ENCODE results near the gene LRRC23. TPM values are rescaled to one million over a fixed set of nuclear protein-coding genes. Genes with fewer than 3 reads are reported as not detected.

Gene LRRC23
- total and polyA plus RNA-seq, 2 of the 13 experiments (the other 11 are each of a cell fraction or from before 2014, with no cell fraction given): 6.0 to 7.8 TPM

GRCh38 chr12:6943389-6943721 is 38.7 kb downstream of the LRRC23 start:
- CTCF ChIA-PET (ENCODE audit: low intra/inter-chr PET ratio, low total read pairs): interaction anchor here (1.2 to 2.2 kb wide), 3 partner anchors 19 to 170 kb away, joined by 3 to 15 read pairs (median 11); no protein-coding TSS in a partner anchor
- no TSS peak for BruUV-seq (replicated peaks)
- H2AFZ ChIP-seq (ENCODE audit: low read length): no peak overlapping the region
- H3K9me3 ChIP-seq (ENCODE audit: low read length): no peaks in the 10 kb centered on the region
- peak; percentile 88 for DNase-seq (ENCODE audit: low spot score)
- H3K79me2 ChIP-seq (ENCODE audit: insufficient read depth, low read length): no peaks in the 10 kb centered on the region
- WGBS (ENCODE audit: low lambda C conversion rate): 8% methylated on average over 13 of the region's 13 CpGs
- intact Hi-C loops (cut with micrococcal nuclease; ENCODE audit: unreplicated experiment): loop anchor here (1.0 kb wide), 1 partner anchor 70 kb away; the partner anchor contains the start of gene SPSB2
- H3K4me3 ChIP-seq (replicated peaks in 1 of 3; ENCODE audit: insufficient read depth in 1 of 3, low read depth in 2 of 3, low read length in 3 of 3): peak overlapping the region in 2 of 3 experiments; percentile 54 to 79; a peak in 4 of 6 replicates
- H4K20me1 ChIP-seq (ENCODE audit: insufficient read depth, low read length): no peaks in the 10 kb centered on the region
- H3K27ac ChIP-seq (ENCODE audit: extremely low read length, insufficient read depth, low read length): peak overlapping the region; percentile 98
- ATAC-seq: peak; percentile 31
- in situ Hi-C loops (cut with HindIII; ENCODE audit: extremely low pct_ligation_motif_present, low pct_unique_long_range_greater_than_20kb): loop anchor here (10.0 kb wide), 1 partner anchor 171 kb away; no protein-coding TSS in a partner anchor
- FAIRE-seq: peak; percentile 93
- H3K9ac ChIP-seq (ENCODE audit: insufficient read depth, low read depth, low read length): peak overlapping the region; percentile 82
- H3K36me3 ChIP-seq (replicated peaks in 1 of 2; ENCODE audit: control insufficient read depth in 1 of 2, insufficient read depth in 2 of 2, low read length in 2 of 2): peaks cover 0 to 10% of the 10 kb centered on the region in 2 experiments; a peak in 2 of 5 replicates
- POLR2A ChIA-PET: interaction anchor here (0.6 to 5.2 kb wide), 48 partner anchors 9 to 409 kb away, joined by 3 to 180 read pairs (median 7); partner anchors contain the start of genes ATN1, C1R, C1RL and C1S
- peak overlapping the region; percentile 92 for H3K4me2 ChIP-seq (ENCODE audit: low read depth, low read length)
- H3K4me1 ChIP-seq (ENCODE audit: insufficient read depth, low read length): peaks cover 46% of the 10 kb centered on the region
- no peaks in the 10 kb centered on the region for H3K27me3 ChIP-seq (ENCODE audit: control insufficient read depth in 1 of 2, insufficient read depth in 2 of 2, low read length in 2 of 2)
- TF ChIP-seq KDM2A (CRISPR knock-in tag; IDR thresholded peaks at IDR 0.05; ENCODE audit: borderline replicate concordance, low read depth) (peak; percentile 10; the same call in 1 of the 2 replicates), RBM39 (IDR thresholded peaks at IDR 0.05; ENCODE audit: low read depth, low read length, poor library complexity, severe bottlenecking) (peak; percentile 3), NFYB (CRISPR knock-in tag; IDR thresholded peaks at IDR 0.05) (peak; percentile 79), SP2 (CRISPR knock-in tag; IDR thresholded peaks at IDR 0.05) (peak; percentile 56; the same call in 1 of the 2 replicates), ZFX (CRISPR knock-in tag; IDR thresholded peaks at IDR 0.05; ENCODE audit: low read depth) (peak; percentile 63; the same call in 1 of the 2 replicates), ZNF781 (CRISPR knock-in tag; IDR thresholded peaks at IDR 0.05; ENCODE audit: borderline replicate concordance, not compliant biosample characterization) (peak; percentile 12), ZFY (CRISPR knock-in tag; IDR thresholded peaks at IDR 0.05) (peak; percentile 72), TRAFD1 (CRISPR knock-in tag; IDR thresholded peaks at IDR 0.05; ENCODE audit: borderline replicate concordance) (no peak), SMC3 (IDR thresholded peaks at IDR 0.05; ENCODE audit: low read length) (peak; percentile 4; the same call in 1 of the 2 replicates), RFXAP (CRISPR knock-in tag; IDR thresholded peaks at IDR 0.05; ENCODE audit: borderline replicate concordance) (peak; percentile 94), MLXIP (CRISPR knock-in tag; IDR thresholded peaks at IDR 0.05; ENCODE audit: borderline replicate concordance) (no peak), FOXP4 (CRISPR knock-in tag; IDR thresholded peaks at IDR 0.05) (no peak), NFYC (CRISPR knock-in tag; IDR thresholded peaks at IDR 0.05) (peak; percentile 78), PBX3 (CRISPR knock-in tag; IDR thresholded peaks at IDR 0.05; ENCODE audit: borderline replicate concordance) (no peak), SRSF9 (IDR thresholded peaks at IDR 0.05; ENCODE audit: borderline replicate concordance, insufficient read depth, low read depth, low read length, poor library complexity, severe bottlenecking) (no peak), RFX5 (IDR thresholded peaks at IDR 0.05; ENCODE audit: low read depth, low read length) (peak; percentile 89)
